SK-N-SH treated with all-trans-retinoic acid at 6 μM for 48 hours (cell line): Measurements from ENCODE around the gene CARS1.

Experiments
- CREB5 ChIP-seq: fragments of 250-450 bp; sonication (Bioruptor Pico); IDR thresholded peaks from 2 replicates; pipeline ENCODE4 v1.5.1; 2020; ENCODE audit warnings: low read depth, mild to moderate bottlenecking, moderate library complexity
- TSHZ2 ChIP-seq: fragments of 250-450 bp; sonication (Bioruptor Pico); IDR thresholded peaks from 2 replicates; pipeline ENCODE4 v1.5.0; 2020; ENCODE audit warnings: mild to moderate bottlenecking, moderate library complexity
- ZFP3 ChIP-seq: fragments of 250-450 bp; sonication (Bioruptor Pico); IDR thresholded peaks from 2 replicates; pipeline ENCODE4 v1.5.0; 2020; ENCODE audit warnings: mild to moderate bottlenecking, moderate library complexity
- ZNF565 ChIP-seq: fragments of 450-650 bp; formaldehyde crosslinking; conservative IDR thresholded peaks from 2 replicates; pipeline ENCODE4 v1.5.0; 2020; ENCODE audit warnings: low read depth, mild to moderate bottlenecking, moderate library complexity
- TF ChIP-seq, protein P1 (sequence below): fragments of 250-450 bp; sonication (Bioruptor Pico); IDR thresholded peaks from 2 replicates; pipeline ENCODE4 v1.5.1; 2021; ENCODE audit warnings: mild to moderate bottlenecking, moderate library complexity

DNA sequence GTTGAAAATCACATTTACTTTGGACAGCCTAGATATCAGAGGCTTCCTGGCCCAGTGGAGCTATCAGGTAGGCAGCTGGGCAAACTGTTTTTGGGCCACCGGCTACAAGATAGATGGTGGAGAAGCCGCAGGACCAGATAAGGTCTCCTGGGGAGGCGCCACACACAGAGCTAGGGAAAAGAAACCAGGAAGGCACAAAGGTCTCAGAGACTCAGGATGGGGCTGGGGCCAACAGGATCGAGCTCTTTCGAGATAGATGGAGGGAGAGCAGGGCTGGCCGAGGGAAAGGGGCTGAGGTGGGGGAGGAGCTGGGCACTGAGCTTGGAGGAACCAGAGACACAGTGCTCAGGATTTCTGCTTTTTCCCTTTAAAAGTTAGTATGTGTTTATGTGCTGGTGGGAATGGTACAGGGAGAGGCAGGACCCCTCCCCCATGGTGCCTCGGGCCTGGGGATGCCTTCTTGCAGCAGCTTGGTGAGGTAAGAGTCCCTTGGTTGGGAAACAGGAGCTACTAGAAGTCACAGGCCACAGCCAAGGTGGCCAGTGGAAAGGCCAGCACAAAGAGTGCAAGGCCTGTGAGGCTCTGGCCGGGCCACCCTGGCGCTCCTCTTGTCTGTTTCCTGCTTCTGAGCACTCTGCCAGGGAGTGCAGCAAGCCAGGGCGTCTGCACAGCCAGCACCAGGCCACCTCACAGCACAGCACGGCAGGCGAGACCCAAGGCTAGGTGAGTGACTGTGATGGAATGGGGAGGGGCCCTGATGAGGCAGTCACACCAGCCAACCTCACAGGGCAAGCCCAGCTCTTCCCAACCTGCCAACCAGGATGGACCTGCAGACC, 53.6 kb downstream of the CARS1 start:
- TF ChIP-seq, protein P1, sequence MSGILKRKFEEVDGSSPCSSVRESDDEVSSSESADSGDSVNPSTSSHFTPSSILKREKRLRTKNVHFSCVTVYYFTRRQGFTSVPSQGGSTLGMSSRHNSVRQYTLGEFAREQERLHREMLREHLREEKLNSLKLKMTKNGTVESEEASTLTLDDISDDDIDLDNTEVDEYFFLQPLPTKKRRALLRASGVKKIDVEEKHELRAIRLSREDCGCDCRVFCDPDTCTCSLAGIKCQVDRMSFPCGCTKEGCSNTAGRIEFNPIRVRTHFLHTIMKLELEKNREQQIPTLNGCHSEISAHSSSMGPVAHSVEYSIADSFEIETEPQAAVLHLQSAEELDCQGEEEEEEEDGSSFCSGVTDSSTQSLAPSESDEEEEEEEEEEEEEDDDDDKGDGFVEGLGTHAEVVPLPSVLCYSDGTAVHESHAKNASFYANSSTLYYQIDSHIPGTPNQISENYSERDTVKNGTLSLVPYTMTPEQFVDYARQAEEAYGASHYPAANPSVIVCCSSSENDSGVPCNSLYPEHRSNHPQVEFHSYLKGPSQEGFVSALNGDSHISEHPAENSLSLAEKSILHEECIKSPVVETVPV (CRISPR knock-in tag): no peak
- no peak for TF ChIP-seq CREB5 (CRISPR knock-in tag)
- TF ChIP-seq ZNF565 (CRISPR knock-in tag): no peak
- TF ChIP-seq TSHZ2 (CRISPR knock-in tag): no peak
- no peak for TF ChIP-seq ZFP3 (CRISPR knock-in tag)
